Measurements from ENCODE around the gene SLC15A3.

DNA sequence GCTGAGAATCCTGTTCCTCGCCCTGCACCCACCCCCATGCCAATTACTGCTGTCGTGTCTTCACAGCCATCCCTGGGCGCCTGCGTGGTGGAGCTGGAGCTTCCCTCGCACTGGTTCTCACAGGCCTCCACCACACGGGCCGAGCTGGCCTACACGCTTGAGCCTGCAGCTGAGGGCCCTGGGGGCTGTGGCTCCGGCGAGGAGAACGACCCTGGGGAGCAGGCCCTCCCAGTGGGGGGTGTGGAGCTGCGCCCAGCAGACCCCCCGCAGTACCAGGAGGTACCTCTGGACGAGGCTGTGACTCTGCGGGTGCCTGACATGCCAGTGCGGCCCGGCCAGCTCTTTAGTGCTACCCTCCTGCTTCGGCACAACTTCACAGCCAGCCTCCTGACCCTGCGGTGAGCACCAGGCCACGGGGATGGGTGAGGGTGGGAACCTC lies 23.4 kb downstream of the SLC15A3 start:
- TF ChIP-seq, protein P1, sequence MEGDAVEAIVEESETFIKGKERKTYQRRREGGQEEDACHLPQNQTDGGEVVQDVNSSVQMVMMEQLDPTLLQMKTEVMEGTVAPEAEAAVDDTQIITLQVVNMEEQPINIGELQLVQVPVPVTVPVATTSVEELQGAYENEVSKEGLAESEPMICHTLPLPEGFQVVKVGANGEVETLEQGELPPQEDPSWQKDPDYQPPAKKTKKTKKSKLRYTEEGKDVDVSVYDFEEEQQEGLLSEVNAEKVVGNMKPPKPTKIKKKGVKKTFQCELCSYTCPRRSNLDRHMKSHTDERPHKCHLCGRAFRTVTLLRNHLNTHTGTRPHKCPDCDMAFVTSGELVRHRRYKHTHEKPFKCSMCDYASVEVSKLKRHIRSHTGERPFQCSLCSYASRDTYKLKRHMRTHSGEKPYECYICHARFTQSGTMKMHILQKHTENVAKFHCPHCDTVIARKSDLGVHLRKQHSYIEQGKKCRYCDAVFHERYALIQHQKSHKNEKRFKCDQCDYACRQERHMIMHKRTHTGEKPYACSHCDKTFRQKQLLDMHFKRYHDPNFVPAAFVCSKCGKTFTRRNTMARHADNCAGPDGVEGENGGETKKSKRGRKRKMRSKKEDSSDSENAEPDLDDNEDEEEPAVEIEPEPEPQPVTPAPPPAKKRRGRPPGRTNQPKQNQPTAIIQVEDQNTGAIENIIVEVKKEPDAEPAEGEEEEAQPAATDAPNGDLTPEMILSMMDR (conservative IDR thresholded peaks at IDR 0.05): no peak
- no peak for TF ChIP-seq ZFX (IDR thresholded peaks at IDR 0.05)

Data from C4-2B (cell line).